ENCODE results near the gene PI16.
"Not testable (repeated sequence)": the region's sequence is repeated elsewhere in the genome, so short reads cannot be mapped to it uniquely, and the experiment has no call there.

PI16 gene

DNA sequence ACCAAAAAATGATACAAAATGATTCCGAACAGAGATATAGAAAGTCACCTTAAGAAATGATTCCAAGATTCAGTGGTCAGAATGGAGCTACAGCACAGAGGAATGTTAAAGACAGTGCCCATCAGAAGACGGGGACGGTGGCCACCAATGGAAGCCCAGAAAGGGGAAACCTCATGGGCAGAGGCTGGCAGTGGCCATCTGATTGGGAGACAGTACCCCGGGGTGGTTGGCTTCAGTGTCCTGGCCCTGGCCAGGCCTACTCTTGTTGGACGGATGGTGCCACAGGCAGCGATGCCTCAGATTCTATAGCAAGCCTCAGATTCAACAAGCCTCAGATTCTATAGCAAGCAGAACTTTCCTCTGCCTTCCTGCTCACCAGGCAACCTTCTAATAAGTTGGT is 16.6 kb upstream of the PI16 start:
- Histone ChIP-seq H3K27me3 (replicated peaks; ENCODE audit: control insufficient read depth, insufficient read depth, low read length) (no peaks in the 10 kb centered on the region; the same call in 1 of the 2 replicates), H3K4me3 (replicated peaks; ENCODE audit: low read depth, low read length) (no peak overlapping the region), H3K36me3 (ENCODE audit: control insufficient read depth, insufficient read depth, low read length) (no peaks in the 10 kb centered on the region)
- no peak for TF ChIP-seq CTCF (IDR thresholded peaks at IDR 0.05; ENCODE audit: insufficient read depth, low read length, poor library complexity, severe bottlenecking)
- DNase-seq (ENCODE audit: extremely low read depth, insufficient read length) = no peak

- TF ChIP-seq CTCF (IDR thresholded peaks at IDR 0.05; ENCODE audit: insufficient read depth, low read length, poor library complexity, severe bottlenecking) = no peak
- Histone ChIP-seq H3K4me3 (replicated peaks; ENCODE audit: low read depth, low read length) (no peak overlapping the region), H3K27me3 (replicated peaks; ENCODE audit: control insufficient read depth, insufficient read depth, low read length) (no peaks in the 10 kb centered on the region; the same call in 1 of the 2 replicates), H3K36me3 (ENCODE audit: control insufficient read depth, insufficient read depth, low read length) (no peaks in the 10 kb centered on the region)
- DNase-seq (ENCODE audit: extremely low read depth, insufficient read length) = no peak
Observed at GRCh38 chr6:36938536-36938935, 16.0 kb upstream of the PI16 start.

GRCh38 chr6:36939005-36939404 is 15.5 kb upstream of the PI16 start:
- not testable (repeated sequence) for H3K4me3 ChIP-seq (replicated peaks; ENCODE audit: low read depth, low read length); H3K36me3 ChIP-seq (ENCODE audit: control insufficient read depth, insufficient read depth, low read length); H3K27me3 ChIP-seq (replicated peaks; ENCODE audit: control insufficient read depth, insufficient read depth, low read length); DNase-seq (ENCODE audit: extremely low read depth, insufficient read length)

DNA sequence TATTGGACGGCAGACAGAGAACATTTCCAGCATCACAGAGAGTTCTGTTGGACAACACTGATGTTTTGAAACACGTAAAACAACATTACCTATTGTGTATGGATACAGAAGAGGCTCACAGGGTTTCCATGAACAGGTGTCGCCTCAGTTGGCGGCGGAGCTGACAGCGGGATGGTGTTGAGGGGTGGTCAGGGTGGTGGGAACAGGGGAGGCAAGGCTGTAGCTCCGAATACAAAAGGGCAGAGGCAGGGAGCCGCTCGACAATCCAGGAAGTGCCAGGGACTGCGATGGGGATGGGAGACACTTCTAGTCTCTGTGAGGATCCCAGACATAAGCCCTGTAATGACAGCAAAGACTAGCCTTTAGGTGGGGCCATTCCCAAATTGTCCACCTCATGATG is 14.5 kb upstream of the PI16 start:
- TF ChIP-seq CTCF (IDR thresholded peaks at IDR 0.05; ENCODE audit: insufficient read depth, low read length, poor library complexity, severe bottlenecking) = no peak
- Histone ChIP-seq H3K36me3 (ENCODE audit: control insufficient read depth, insufficient read depth, low read length) (no peaks in the 10 kb centered on the region), H3K4me3 (replicated peaks; ENCODE audit: low read depth, low read length) (no peak overlapping the region), H3K27me3 (replicated peaks; ENCODE audit: control insufficient read depth, insufficient read depth, low read length) (no peaks in the 10 kb centered on the region; the same call in 1 of the 2 replicates)
- DNase-seq (ENCODE audit: extremely low read depth, insufficient read length) = no peak

DNA sequence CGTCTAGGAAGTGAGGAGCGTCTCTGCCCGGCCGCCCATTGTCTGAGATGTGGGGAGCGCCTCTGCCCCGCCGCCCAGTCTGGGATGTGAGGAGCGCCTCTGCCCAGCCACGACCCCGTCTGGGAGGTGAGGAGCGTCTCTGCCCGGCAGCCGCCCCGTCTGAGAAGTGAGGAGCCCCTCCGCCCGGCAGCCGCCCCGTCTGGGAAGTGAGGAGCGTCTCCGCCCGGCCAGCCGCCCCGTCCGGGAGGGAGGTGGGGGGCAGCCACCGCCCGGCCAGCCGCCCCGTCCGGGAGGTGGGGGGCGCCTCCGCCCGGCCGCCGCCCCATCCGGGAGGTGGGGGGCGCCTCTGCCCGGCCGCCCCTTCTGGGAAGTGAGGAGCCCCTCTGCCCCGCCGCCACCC is 13.0 kb upstream of the PI16 start:
- not testable (repeated sequence) for H3K27me3 ChIP-seq (replicated peaks; ENCODE audit: control insufficient read depth, insufficient read depth, low read length); H3K36me3 ChIP-seq (ENCODE audit: control insufficient read depth, insufficient read depth, low read length); H3K4me3 ChIP-seq (replicated peaks; ENCODE audit: low read depth, low read length); DNase-seq (ENCODE audit: extremely low read depth, insufficient read length)

DNA sequence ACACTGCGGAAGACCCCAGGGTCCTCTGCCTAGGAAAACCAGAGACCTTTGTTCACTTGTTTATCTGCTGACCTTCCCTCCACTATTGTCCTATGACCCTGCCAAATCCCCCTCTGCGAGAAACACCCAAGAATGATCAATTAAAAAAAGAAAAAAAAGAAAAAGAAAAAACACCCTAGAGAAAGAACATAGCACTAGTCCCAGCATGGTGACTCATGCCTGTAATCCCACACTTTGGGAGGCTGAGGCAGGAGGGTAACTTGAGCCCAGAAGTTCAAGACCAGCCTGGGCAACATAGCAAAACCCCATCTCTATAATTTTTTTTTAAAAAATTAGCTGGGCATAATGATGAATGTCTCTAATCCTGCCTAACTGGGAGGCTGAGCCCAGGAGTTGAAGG is 12.2 kb upstream of the PI16 start:
- H3K4me3 ChIP-seq (replicated peaks; ENCODE audit: low read depth, low read length); H3K27me3 ChIP-seq (replicated peaks; ENCODE audit: control insufficient read depth, insufficient read depth, low read length); DNase-seq (ENCODE audit: extremely low read depth, insufficient read length); H3K36me3 ChIP-seq (ENCODE audit: control insufficient read depth, insufficient read depth, low read length): not testable (repeated sequence)

DNA sequence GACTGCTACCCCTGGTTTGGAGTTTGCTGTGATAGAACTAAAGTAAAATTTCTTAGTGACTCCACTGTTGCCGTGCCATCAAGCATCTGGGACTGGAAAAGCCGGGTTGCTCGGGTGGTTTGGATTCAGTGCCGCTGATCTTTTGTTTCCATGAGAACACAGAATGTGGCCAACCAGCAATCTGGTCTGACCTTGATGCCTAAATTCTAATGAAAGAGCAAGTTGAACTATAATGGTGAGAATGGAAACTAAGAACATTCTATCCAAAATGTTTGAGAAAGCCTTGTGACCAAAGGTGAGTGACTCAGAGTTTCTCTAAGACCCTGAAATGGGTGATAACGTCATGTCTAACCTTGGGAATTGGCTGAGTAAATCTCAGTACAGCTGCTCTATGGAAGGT is 9.9 kb upstream of the PI16 start:
- H3K27me3 ChIP-seq (replicated peaks; ENCODE audit: control insufficient read depth, insufficient read depth, low read length) = no peaks in the 10 kb centered on the region; the same call in 1 of the 2 replicates
- no peaks in the 10 kb centered on the region for H3K36me3 ChIP-seq (ENCODE audit: control insufficient read depth, insufficient read depth, low read length)
- no peak for DNase-seq (ENCODE audit: extremely low read depth, insufficient read length)
- no peak overlapping the region for H3K4me3 ChIP-seq (replicated peaks; ENCODE audit: low read depth, low read length)
- TF ChIP-seq CTCF (IDR thresholded peaks at IDR 0.05; ENCODE audit: insufficient read depth, low read length, poor library complexity, severe bottlenecking) = no peak

All from GM06990 (cell line).